A673 (cell line): ENCODE results near the gene BTRC.

Experiments used
- EZH2 ChIP-seq: fragments of 200-600 bp; sonication (generic); IDR thresholded peaks from 2 replicates; pipeline ENCODE4 v1.6.1; 2017; ENCODE audit warnings: borderline replicate concordance, low read depth, mild to moderate bottlenecking, mixed read lengths, antibody characterized with exemption, low read length; ENCODE audit not compliant: poor library complexity, severe bottlenecking
- TF ChIP-seq, protein P1 (sequence below): fragments of 300-800, 200-600 bp; sonication (generic); conservative IDR thresholded peaks from 2 replicates; pipeline ENCODE4 v1.5.1; 2017; ENCODE audit warnings: low read depth, mild to moderate bottlenecking, antibody characterized with exemption, low read length, moderate library complexity, mixed read lengths

DNA sequence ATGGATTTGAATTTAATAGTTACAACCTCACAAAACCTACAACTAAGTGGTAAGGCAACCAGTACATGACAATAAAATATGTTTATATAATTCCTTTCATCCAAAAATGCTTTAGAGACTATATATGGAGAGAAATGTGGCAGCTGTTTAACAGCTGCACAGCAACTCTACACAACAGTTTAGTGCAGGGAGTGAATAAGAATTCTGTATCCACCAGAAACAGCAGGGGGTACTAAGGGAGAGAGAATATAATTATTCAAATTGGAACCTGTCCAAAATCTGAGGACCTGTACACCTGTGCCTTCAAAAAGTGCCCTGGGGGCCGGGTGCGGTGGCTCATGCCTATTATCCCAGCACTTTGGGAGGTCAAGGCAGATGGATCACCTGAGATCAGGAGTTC lies 184.5 kb downstream of the BTRC start:
- TF ChIP-seq, protein P1, sequence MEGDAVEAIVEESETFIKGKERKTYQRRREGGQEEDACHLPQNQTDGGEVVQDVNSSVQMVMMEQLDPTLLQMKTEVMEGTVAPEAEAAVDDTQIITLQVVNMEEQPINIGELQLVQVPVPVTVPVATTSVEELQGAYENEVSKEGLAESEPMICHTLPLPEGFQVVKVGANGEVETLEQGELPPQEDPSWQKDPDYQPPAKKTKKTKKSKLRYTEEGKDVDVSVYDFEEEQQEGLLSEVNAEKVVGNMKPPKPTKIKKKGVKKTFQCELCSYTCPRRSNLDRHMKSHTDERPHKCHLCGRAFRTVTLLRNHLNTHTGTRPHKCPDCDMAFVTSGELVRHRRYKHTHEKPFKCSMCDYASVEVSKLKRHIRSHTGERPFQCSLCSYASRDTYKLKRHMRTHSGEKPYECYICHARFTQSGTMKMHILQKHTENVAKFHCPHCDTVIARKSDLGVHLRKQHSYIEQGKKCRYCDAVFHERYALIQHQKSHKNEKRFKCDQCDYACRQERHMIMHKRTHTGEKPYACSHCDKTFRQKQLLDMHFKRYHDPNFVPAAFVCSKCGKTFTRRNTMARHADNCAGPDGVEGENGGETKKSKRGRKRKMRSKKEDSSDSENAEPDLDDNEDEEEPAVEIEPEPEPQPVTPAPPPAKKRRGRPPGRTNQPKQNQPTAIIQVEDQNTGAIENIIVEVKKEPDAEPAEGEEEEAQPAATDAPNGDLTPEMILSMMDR: no peak
- no peak for TF ChIP-seq EZH2
